Neural cell (in vitro differentiated cells): ENCODE results near the gene KRT83. TPM values are rescaled to one million over a fixed set of nuclear protein-coding genes. Genes with fewer than 3 reads are reported as not detected.

Experiments
- H2AFZ ChIP-seq: fragments of 200-600, 300-800 bp; sonication (generic), shearing (Covaris generic); 2 replicates; pipeline ENCODE4 v1.6.0; 2014; ENCODE audit warnings: low read depth, mild to moderate bottlenecking, antibody characterized with exemption, low read length, moderate library complexity
- H3F3A ChIP-seq: fragments of 200-600 bp; shearing (Covaris generic); 2 replicates; pipeline ENCODE4 v1.6.1; 2016; ENCODE audit warnings: mild to moderate bottlenecking, moderate library complexity, mixed read lengths, antibody characterized with exemption, low read length; ENCODE audit not compliant: insufficient read depth, poor library complexity, severe bottlenecking
- H3K27ac ChIP-seq: fragments of 200-600, 300-800 bp; sonication (generic), shearing (Covaris generic); 2 replicates; pipeline ENCODE4 v1.5.1; 2014; ENCODE audit warnings: mild to moderate bottlenecking, low read length, moderate library complexity
- H3K27me3 ChIP-seq: fragments of 300-800, 200-600 bp; sonication (generic), shearing (Covaris generic); 2 replicates; pipeline ENCODE4 v1.6.0; 2014; ENCODE audit warnings: mild to moderate bottlenecking, low read depth, low read length, moderate library complexity; ENCODE audit not compliant: insufficient read depth
- H3K36me3 ChIP-seq: fragments of 300-800, 200-600 bp; sonication (generic), shearing (Covaris generic); 2 replicates; pipeline ENCODE4 v1.5.1; 2014; ENCODE audit warnings: mild to moderate bottlenecking, antibody characterized with exemption, low read length, moderate library complexity; ENCODE audit not compliant: insufficient read depth
- H3K4me2 ChIP-seq: fragments of 300-800, 200-600 bp; sonication (generic), shearing (Covaris generic); 2 replicates; pipeline ENCODE4 v1.6.0; 2014; ENCODE audit warnings: mild to moderate bottlenecking, low read length
- H3K4me3 ChIP-seq: fragments of 300-800, 200-600 bp; sonication (generic), shearing (Covaris generic); 2 replicates; pipeline ENCODE4 v1.5.1; 2014; ENCODE audit warnings: mild to moderate bottlenecking, low read length, moderate library complexity
- H3K79me2 ChIP-seq: fragments of 200-600 bp; shearing (Covaris generic); replicated peaks from 2 replicates; pipeline ENCODE4 v1.6.0; 2014; ENCODE audit warnings: mild to moderate bottlenecking, low read length, moderate library complexity; ENCODE audit not compliant: insufficient read depth
- H3K9ac ChIP-seq: fragments of 300-800, 200-600 bp; sonication (generic), shearing (Covaris generic); 2 replicates; pipeline ENCODE4 v1.6.1; 2016; ENCODE audit warnings: mild to moderate bottlenecking, low read length, mixed read lengths
- H3K9me2 ChIP-seq: fragments of 200-600 bp; shearing (Covaris generic); 2 replicates; pipeline ENCODE4 v1.6.1; 2016; ENCODE audit warnings: mild to moderate bottlenecking, low read length, mixed read lengths; ENCODE audit not compliant: insufficient read depth
- H3K9me3 ChIP-seq: fragments of 200-600, 300-800 bp; sonication (generic), shearing (Covaris generic); 2 replicates; pipeline ENCODE4 v1.6.1; 2016; ENCODE audit warnings: mild to moderate bottlenecking, mixed run types, low read length, moderate library complexity, mixed read lengths
- H4K20me1 ChIP-seq: fragments of 200-600 bp; shearing (Covaris generic); 2 replicates; pipeline ENCODE4 v1.6.1; 2016; ENCODE audit warnings: mild to moderate bottlenecking, mixed run types; ENCODE audit not compliant: insufficient read depth
- CTCF ChIP-seq: fragments of 450-650 bp; IDR thresholded peaks from 2 replicates; pipeline ENCODE4 v1.5.1; 2014; ENCODE audit warnings: antibody characterized with exemption, mild to moderate bottlenecking, moderate library complexity; ENCODE audit not compliant: poor library complexity, severe bottlenecking
- EP300 ChIP-seq: fragments of 450-650 bp; conservative IDR thresholded peaks from 2 replicates; pipeline ENCODE4 v1.6.1; 2014; ENCODE audit warnings: antibody characterized with exemption, mild to moderate bottlenecking, moderate library complexity; ENCODE audit not compliant: poor library complexity, severe bottlenecking
- EZH2 ChIP-seq: fragments of 200-600, 300-800 bp; shearing (Covaris generic), sonication (generic); IDR thresholded peaks from 2 replicates; pipeline ENCODE4 v1.6.1; 2014; ENCODE audit warnings: antibody characterized with exemption, low read length, borderline replicate concordance, mild to moderate bottlenecking; ENCODE audit not compliant: insufficient read depth, poor library complexity, severe bottlenecking
- MXI1 ChIP-seq: fragments of 450-650 bp; conservative IDR thresholded peaks from 2 replicates; pipeline ENCODE4 v1.6.1; 2014; ENCODE audit warnings: antibody characterized with exemption, mild to moderate bottlenecking; ENCODE audit not compliant: poor library complexity, severe bottlenecking
- POLR2AphosphoS5 ChIP-seq: IDR thresholded peaks from 2 replicates; pipeline ENCODE4 v1.6.1; 2012
- RAD21 ChIP-seq: fragments of 450-650 bp; conservative IDR thresholded peaks from 2 replicates; pipeline ENCODE4 v1.6.1; 2014; ENCODE audit warnings: antibody characterized with exemption, mild to moderate bottlenecking, moderate library complexity
- REST ChIP-seq: IDR thresholded peaks from 2 replicates; pipeline ENCODE4 v1.6.1; 2012; ENCODE audit warnings: borderline replicate concordance
- SMC3 ChIP-seq: fragments of 450-650 bp; conservative IDR thresholded peaks from 2 replicates; pipeline ENCODE4 v1.6.1; 2014; ENCODE audit warnings: antibody characterized with exemption, mild to moderate bottlenecking, moderate library complexity; ENCODE audit not compliant: poor library complexity
- TAF1 ChIP-seq: IDR thresholded peaks from 2 replicates; pipeline ENCODE4 v1.6.1; 2012; ENCODE audit warnings: low read depth
- polyA minus RNA-seq: library from RNA; depleted of rRNA, polyadenylated mRNA; stranded (reverse); fragments of >200 nt; gene quantifications from 2 replicates; pipeline ENCODE4 v1.2.3, GENCODE V29; 2014
- polyA plus RNA-seq: library from polyadenylated mRNA; depleted of rRNA; stranded (reverse); fragments of >200 nt; gene quantifications from 2 replicates; pipeline ENCODE4 v1.2.3, GENCODE V29; 2014

Gene KRT83
- polyA plus RNA-seq (not detected in 2 replicates), polyA minus RNA-seq (not detected in 2 replicates)

- H3K27me3 ChIP-seq: no peaks in the 10 kb centered on the region
- H3K9me3 ChIP-seq: no peaks in the 10 kb centered on the region
- TF ChIP-seq EZH2: no peak
- TF ChIP-seq POLR2AphosphoS5: no peak
- no peak for TF ChIP-seq MXI1
- TF ChIP-seq EP300: no peak
- no peak for TF ChIP-seq REST
- TF ChIP-seq SMC3: no peak
- TF ChIP-seq TAF1: no peak
- no peak for TF ChIP-seq RAD21
- TF ChIP-seq CTCF: no peak
- H3K79me2 ChIP-seq: no peaks in the 10 kb centered on the region
- no peak within 1 kb of the TSS for H3K9ac ChIP-seq
- no peak within 1 kb of the TSS for H3K27ac ChIP-seq
- H3K9me2 ChIP-seq: no peaks in the 10 kb centered on the region
- H3K4me2 ChIP-seq: no peak within 1 kb of the TSS
- H4K20me1 ChIP-seq: no peaks in the 10 kb centered on the region
- no peaks in the 10 kb centered on the region for H3F3A ChIP-seq
- H2AFZ ChIP-seq: no peak within 1 kb of the TSS
- H3K4me3 ChIP-seq: no peak within 1 kb of the TSS
- no peaks in the 10 kb centered on the region for H3K36me3 ChIP-seq
These were observed at the start of gene KRT83 for GRCh38 chr12:52320784-52321400. Gene KRT83 (minus strand): TSS chr12:52321398. CDS start chr12:52321335, 63 bp downstream.

GRCh38 chr12:52369809-52370208, 48.6 kb upstream of the KRT83 start:
- no peak overlapping the region for H2AFZ ChIP-seq
- no peaks in the 10 kb centered on the region for H3K36me3 ChIP-seq
- TF ChIP-seq MXI1 (no peak), REST (no peak)
- H4K20me1 ChIP-seq: no peaks in the 10 kb centered on the region
- H3K9ac ChIP-seq: no peak overlapping the region
- no peaks in the 10 kb centered on the region for H3F3A ChIP-seq
- H3K79me2 ChIP-seq: no peaks in the 10 kb centered on the region
- no peak overlapping the region for H3K4me3 ChIP-seq
- no peaks in the 10 kb centered on the region for H3K9me2 ChIP-seq
- no peak overlapping the region for H3K27ac ChIP-seq
- H3K4me2 ChIP-seq: no peak overlapping the region
- H3K27me3 ChIP-seq: no peaks in the 10 kb centered on the region
- H3K9me3 ChIP-seq: no peaks in the 10 kb centered on the region
